Liver (tissue), 9 donors: Measurements from ENCODE around the gene TFE3. TPM values are rescaled to one million over a fixed set of nuclear protein-coding genes. Genes with fewer than 3 reads are reported as not detected.
A peak's percentile ranks its signal among the peaks of the same experiment; 100 is the strongest.

Source experiments
- DNase-seq: peaks from one replicate; pipeline ENCODE4 v3.0.0-alpha.2; 2017; ENCODE audit warnings: low spot score
- H3K27ac ChIP-seq, 2 donors: one replicate each; pipeline ENCODE4 v1.7.0; 2013; ENCODE audit warnings: inconsistent platforms in 2 of 2, low read length in 2 of 2, control low read depth in 1 of 2, low read depth in 1 of 2, mild to moderate bottlenecking in 1 of 2
- H3K27me3 ChIP-seq, 4 donors: one replicate each; pipeline versions ENCODE4 v1.6.1 to v1.7.0; 2013; ENCODE audit warnings: low read length in 3 of 4, inconsistent platforms in 1 of 4, mild to moderate bottlenecking in 1 of 4, moderate library complexity in 1 of 4; ENCODE audit not compliant: control insufficient read depth in 4 of 4, insufficient read depth in 4 of 4
- H3K36me3 ChIP-seq, 4 donors: one replicate each; pipeline versions ENCODE4 v1.6.1 to v1.7.0; 2013; ENCODE audit warnings: low read length in 3 of 4, mild to moderate bottlenecking in 3 of 4, low read depth in 1 of 4, moderate library complexity in 1 of 4; ENCODE audit not compliant: control insufficient read depth in 4 of 4, insufficient read depth in 3 of 4
- H3K4me1 ChIP-seq, 4 donors: one replicate each; pipeline versions ENCODE4 v1.6.1 to v1.7.0; 2013; ENCODE audit warnings: low read length in 3 of 4, mild to moderate bottlenecking in 3 of 4, moderate library complexity in 1 of 4; ENCODE audit not compliant: control insufficient read depth in 4 of 4, insufficient read depth in 4 of 4
- H3K4me3 ChIP-seq, 3 donors: one replicate each; pipeline versions ENCODE4 v1.6.1 to v1.7.0; 2013; ENCODE audit warnings: low read length in 3 of 3, control low read depth in 1 of 3, low read depth in 1 of 3, mild to moderate bottlenecking in 1 of 3
- H3K9ac ChIP-seq, 2 donors: one replicate each; pipeline ENCODE4 v1.7.0; 2013; ENCODE audit warnings: low read length in 2 of 2, mild to moderate bottlenecking in 2 of 2, moderate library complexity in 2 of 2, control low read depth in 1 of 2, low read depth in 1 of 2
- H3K9me3 ChIP-seq, 4 donors: one replicate each; pipeline versions ENCODE4 v1.6.1 to v1.7.0; 2013; ENCODE audit warnings: low read length in 3 of 4; ENCODE audit not compliant: control insufficient read depth in 4 of 4
- CTCF ChIP-seq: fragments of 150-350 bp; IDR thresholded peaks from 2 replicates; pipeline ENCODE4 v1.5.1; 2017; ENCODE audit warnings: improper control_type of control experiment, low read depth, low read length; ENCODE audit not compliant: missing input control
- EGR1 ChIP-seq, 2 donors: IDR thresholded peaks; 2 replicates each; pipeline ENCODE4 v1.6.1; 2016 to 2018; ENCODE audit warnings: antibody characterized with exemption in 2 of 2, low read depth in 2 of 2
- FOXA1 ChIP-seq: IDR thresholded peaks from 2 replicates; pipeline ENCODE4 v1.6.1; 2016; ENCODE audit warnings: antibody characterized with exemption
- FOXA2 ChIP-seq: IDR thresholded peaks from 2 replicates; pipeline ENCODE4 v1.6.1; 2016; ENCODE audit warnings: antibody characterized with exemption
- GABPA ChIP-seq, 2 donors: IDR thresholded peaks in 1 of 2; conservative IDR thresholded peaks in 1 of 2; 2 replicates each; pipeline ENCODE4 v1.6.1; 2016; ENCODE audit warnings: antibody characterized with exemption in 2 of 2, mild to moderate bottlenecking in 1 of 2, moderate library complexity in 1 of 2
- HNF4A ChIP-seq, 2 donors: conservative IDR thresholded peaks; 2 replicates each; pipeline ENCODE4 v1.6.1; 2016; ENCODE audit warnings: antibody characterized with exemption in 2 of 2, mild to moderate bottlenecking in 2 of 2
- HNF4G ChIP-seq: IDR thresholded peaks from 2 replicates; pipeline ENCODE4 v1.6.1; 2016; ENCODE audit warnings: antibody characterized with exemption
- JUND ChIP-seq, 2 donors: IDR thresholded peaks; 2 replicates each; pipeline ENCODE4 v1.6.1; 2016; ENCODE audit warnings: antibody characterized with exemption in 2 of 2
- MAX ChIP-seq: IDR thresholded peaks from 2 replicates; pipeline ENCODE4 v1.6.1; 2016; ENCODE audit warnings: antibody characterized with exemption
- NR2F2 ChIP-seq: IDR thresholded peaks from 2 replicates; pipeline ENCODE4 v1.6.1; 2016; ENCODE audit warnings: antibody characterized with exemption
- YY1 ChIP-seq: IDR thresholded peaks from 2 replicates; pipeline ENCODE4 v1.6.1; 2016; ENCODE audit warnings: antibody characterized with exemption, mild to moderate bottlenecking
- WGBS: extraction: QIAGEN DNeasy Blood & Tissue Kit; methylation state at CpG from one replicate; pipeline ENCODE4 v1.1.7; 2013; 5-methylcytosine and 5-hydroxymethylcytosine counted together
- polyA plus RNA-seq, 2 donors: library from polyadenylated mRNA; stranded (reverse) in 1 of 2; unstranded in 1 of 2; fragments of 200-250 nt in 1 of 2; fragments of >200 nt in 1 of 2; fragmentation: Nextera tagmentation in 1 of 2; extraction: Ambion mirVana in 1 of 2; gene quantifications; one replicate each; pipeline versions ENCODE4 v1.2.1 to v1.2.3, GENCODE V29; 2013 to 2015
- total RNA-seq, 2 donors: library from RNA; depleted of rRNA; stranded (reverse); fragments of >200 nt; gene quantifications; one replicate each; pipeline ENCODE4 v1.2.3, GENCODE V29; 2014
- TF ChIP-seq, protein P1 (sequence below): IDR thresholded peaks from 2 replicates; pipeline ENCODE4 v1.6.1; 2016; ENCODE audit warnings: antibody characterized with exemption
- TF ChIP-seq, protein P2 (sequence below): IDR thresholded peaks from 2 replicates; pipeline ENCODE4 v1.6.1; 2016; ENCODE audit warnings: antibody characterized with exemption
- donor health status: healthy.
- donor health status: healthy.
- donor health status: healthy.
- donor health status: healthy.
- donor health status: healthy.

Gene TFE3
- total and polyA plus RNA-seq, 4 donors = 8.6 to 22.4 (median 13.3) TPM

- no peak for TF ChIP-seq CTCF
- TF ChIP-seq HNF4A (conservative IDR thresholded peaks at IDR 0.05) = no peak
- TF ChIP-seq NR2F2 = peak; percentile 58
- peak; percentile 29 for TF ChIP-seq MAX
- TF ChIP-seq YY1 = peak; percentile 34
- TF ChIP-seq, protein P1, sequence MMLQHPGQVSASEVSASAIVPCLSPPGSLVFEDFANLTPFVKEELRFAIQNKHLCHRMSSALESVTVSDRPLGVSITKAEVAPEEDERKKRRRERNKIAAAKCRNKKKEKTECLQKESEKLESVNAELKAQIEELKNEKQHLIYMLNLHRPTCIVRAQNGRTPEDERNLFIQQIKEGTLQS = peak; percentile 81
- no peak for TF ChIP-seq EGR1 (IDR thresholded peaks at IDR 0.05; ENCODE audit: low read depth in 2 of 2)
- TF ChIP-seq, protein P2, sequence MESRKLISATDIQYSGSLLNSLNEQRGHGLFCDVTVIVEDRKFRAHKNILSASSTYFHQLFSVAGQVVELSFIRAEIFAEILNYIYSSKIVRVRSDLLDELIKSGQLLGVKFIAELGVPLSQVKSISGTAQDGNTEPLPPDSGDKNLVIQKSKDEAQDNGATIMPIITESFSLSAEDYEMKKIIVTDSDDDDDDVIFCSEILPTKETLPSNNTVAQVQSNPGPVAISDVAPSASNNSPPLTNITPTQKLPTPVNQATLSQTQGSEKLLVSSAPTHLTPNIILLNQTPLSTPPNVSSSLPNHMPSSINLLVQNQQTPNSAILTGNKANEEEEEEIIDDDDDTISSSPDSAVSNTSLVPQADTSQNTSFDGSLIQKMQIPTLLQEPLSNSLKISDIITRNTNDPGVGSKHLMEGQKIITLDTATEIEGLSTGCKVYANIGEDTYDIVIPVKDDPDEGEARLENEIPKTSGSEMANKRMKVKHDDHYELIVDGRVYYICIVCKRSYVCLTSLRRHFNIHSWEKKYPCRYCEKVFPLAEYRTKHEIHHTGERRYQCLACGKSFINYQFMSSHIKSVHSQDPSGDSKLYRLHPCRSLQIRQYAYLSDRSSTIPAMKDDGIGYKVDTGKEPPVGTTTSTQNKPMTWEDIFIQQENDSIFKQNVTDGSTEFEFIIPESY = no peak
Observed at GRCh38 chrX:49079489-49080428, 36.6 kb upstream of the TFE3 start, which contains the start of gene WDR45 (continued).

DNA sequence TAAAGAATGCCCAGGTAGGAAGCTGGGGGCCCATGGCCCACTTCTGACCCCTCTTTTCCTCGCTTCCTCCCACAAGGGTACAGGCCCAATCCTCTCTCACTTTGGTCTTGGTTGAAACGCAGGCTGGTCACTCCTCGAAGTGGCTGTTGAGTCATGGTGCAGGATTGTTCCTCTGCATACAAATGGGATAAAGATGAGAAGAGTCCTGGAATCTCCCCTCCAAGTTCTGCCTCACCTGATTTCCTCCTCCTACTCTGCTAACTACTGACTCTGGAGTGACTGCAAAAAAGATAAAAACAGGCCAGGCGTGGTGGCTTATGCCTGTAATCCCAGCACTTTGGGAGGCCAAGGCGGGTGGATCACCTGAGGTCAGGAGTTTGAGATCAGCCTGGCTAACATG lies 34.8 kb upstream of the TFE3 start:
- H3K36me3 ChIP-seq = peaks cover 2 to 19% (median 7%) of the 10 kb centered on the region in 4 donors
- no peak for TF ChIP-seq YY1
- no peak for TF ChIP-seq HNF4A (conservative IDR thresholded peaks at IDR 0.05)
- no peak for TF ChIP-seq FOXA2
- TF ChIP-seq GABPA (IDR thresholded peaks at IDR 0.05 in 1 of 2, conservative IDR thresholded peaks at IDR 0.05 in 1 of 2) = no peak
- no peaks in the 10 kb centered on the region for H3K9me3 ChIP-seq
- no peak overlapping the region for H3K9ac ChIP-seq
- DNase-seq = no peak
- H3K4me3 ChIP-seq = no peak overlapping the region
- no peak overlapping the region for H3K27ac ChIP-seq
- H3K4me1 ChIP-seq = peaks cover 3 to 15% (median 8%) of the 10 kb centered on the region in 4 donors
- H3K27me3 ChIP-seq = no peaks in the 10 kb centered on the region
- 98% methylated on average over 5 of the region's 5 CpGs for WGBS

- DNase-seq = no peak
- Histone ChIP-seq H3K27me3 (no peaks in the 10 kb centered on the region), H3K4me1 (peaks cover 3 to 22% (median 13%) of the 10 kb centered on the region in 4 donors), H3K36me3 (peaks cover 2 to 19% (median 7%) of the 10 kb centered on the region in 4 donors), H3K9me3 (no peaks in the 10 kb centered on the region), H3K9ac (no peak overlapping the region), H3K27ac (no peak overlapping the region), H3K4me3 (no peak overlapping the region)
- TF ChIP-seq FOXA1 (no peak), MAX (no peak), GABPA (IDR thresholded peaks at IDR 0.05 in 1 of 2, conservative IDR thresholded peaks at IDR 0.05 in 1 of 2) (no peak), NR2F2 (no peak), JUND (IDR thresholded peaks at IDR 0.05) (no peak), EGR1 (IDR thresholded peaks at IDR 0.05; ENCODE audit: low read depth in 2 of 2) (no peak), HNF4G (no peak)
- TF ChIP-seq, protein P1 = no peak
- 92% methylated on average over 13 of the region's 13 CpGs for WGBS
Observed at GRCh38 chrX:49075347-49075746, 32.2 kb upstream of the TFE3 start.
